Measurements from ENCODE around the gene SCAF4.
A peak's percentile ranks its signal among the peaks of the same experiment; 100 is the strongest.
"Not testable (repeated sequence)": the region's sequence is repeated elsewhere in the genome, so short reads cannot be mapped to it uniquely, and the experiment has no call there.

The SCAF4 gene, protein sequence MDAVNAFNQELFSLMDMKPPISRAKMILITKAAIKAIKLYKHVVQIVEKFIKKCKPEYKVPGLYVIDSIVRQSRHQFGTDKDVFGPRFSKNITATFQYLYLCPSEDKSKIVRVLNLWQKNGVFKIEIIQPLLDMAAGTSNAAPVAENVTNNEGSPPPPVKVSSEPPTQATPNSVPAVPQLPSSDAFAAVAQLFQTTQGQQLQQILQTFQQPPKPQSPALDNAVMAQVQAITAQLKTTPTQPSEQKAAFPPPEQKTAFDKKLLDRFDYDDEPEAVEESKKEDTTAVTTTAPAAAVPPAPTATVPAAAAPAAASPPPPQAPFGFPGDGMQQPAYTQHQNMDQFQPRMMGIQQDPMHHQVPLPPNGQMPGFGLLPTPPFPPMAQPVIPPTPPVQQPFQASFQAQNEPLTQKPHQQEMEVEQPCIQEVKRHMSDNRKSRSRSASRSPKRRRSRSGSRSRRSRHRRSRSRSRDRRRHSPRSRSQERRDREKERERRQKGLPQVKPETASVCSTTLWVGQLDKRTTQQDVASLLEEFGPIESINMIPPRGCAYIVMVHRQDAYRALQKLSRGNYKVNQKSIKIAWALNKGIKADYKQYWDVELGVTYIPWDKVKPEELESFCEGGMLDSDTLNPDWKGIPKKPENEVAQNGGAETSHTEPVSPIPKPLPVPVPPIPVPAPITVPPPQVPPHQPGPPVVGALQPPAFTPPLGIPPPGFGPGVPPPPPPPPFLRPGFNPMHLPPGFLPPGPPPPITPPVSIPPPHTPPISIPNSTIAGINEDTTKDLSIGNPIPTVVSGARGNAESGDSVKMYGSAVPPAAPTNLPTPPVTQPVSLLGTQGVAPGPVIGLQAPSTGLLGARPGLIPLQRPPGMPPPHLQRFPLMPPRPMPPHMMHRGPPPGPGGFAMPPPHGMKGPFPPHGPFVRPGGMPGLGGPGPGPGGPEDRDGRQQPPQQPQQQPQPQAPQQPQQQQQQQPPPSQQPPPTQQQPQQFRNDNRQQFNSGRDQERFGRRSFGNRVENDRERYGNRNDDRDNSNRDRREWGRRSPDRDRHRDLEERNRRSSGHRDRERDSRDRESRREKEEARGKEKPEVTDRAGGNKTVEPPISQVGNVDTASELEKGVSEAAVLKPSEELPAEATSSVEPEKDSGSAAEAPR

DNA sequence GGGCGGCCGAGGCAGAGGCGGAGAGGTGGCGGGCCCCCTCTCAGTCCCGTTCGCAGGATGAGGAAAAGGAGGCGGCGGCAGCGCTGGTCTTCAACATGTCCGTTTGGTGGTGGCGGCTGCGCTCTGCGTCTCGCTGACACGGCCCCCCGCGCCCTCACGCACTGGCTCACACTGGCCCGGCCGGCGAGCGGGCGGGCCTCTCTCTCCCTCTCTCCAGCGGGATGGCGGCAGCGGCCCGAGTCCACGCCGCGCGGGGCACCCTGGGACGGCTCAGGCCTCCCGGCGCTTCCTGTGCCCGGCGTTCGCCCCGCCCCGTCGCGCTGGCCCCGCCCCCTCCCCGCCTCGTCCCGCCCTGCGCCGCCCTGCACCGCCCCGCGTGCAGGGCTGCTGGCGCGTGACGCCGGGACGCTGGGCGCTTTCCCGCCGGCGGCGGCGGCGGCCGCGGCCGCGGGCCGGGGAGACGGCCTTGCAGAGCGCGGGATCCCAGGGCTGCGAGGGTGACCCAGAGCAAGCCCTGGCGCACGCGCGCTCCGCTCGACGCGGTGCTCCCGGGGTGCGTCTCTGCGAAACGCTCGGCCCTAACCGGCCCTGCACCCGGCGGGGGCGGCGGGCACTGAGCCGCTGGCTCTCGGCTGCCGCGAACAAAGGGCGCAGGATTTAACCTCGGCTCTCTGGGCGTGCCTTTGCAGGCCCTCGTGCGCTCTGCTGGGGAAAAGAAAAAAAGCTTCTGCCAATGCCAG lies at the start of gene SCAF4:
TSS of gene SCAF4 (minus strand) at position 262 of the 740 bp plus-strand sequence. CDS start 426 bp downstream, outside the sequence.
- peak; percentile 92 for DNase-seq (ENCODE audit: low spot score)

- peak; percentile 50 for DNase-seq (ENCODE audit: low spot score)
Measured at GRCh38 chr21:31780944-31781343, 49.0 kb upstream of the SCAF4 start.

- no peak for DNase-seq (ENCODE audit: low spot score)
Measured at GRCh38 chr21:31778546-31778945, 46.6 kb upstream of the SCAF4 start.

GRCh38 chr21:31777857-31778256 lies 45.9 kb upstream of the SCAF4 start:
- DNase-seq (ENCODE audit: low spot score) = no peak

GRCh38 chr21:31774031-31774430 lies 42.1 kb upstream of the SCAF4 start:
- no peak for DNase-seq (ENCODE audit: low spot score)

GRCh38 chr21:31772674-31773555 lies 41.0 kb upstream of the SCAF4 start:
- DNase-seq (ENCODE audit: low spot score) = peak; percentile 93

DNA sequence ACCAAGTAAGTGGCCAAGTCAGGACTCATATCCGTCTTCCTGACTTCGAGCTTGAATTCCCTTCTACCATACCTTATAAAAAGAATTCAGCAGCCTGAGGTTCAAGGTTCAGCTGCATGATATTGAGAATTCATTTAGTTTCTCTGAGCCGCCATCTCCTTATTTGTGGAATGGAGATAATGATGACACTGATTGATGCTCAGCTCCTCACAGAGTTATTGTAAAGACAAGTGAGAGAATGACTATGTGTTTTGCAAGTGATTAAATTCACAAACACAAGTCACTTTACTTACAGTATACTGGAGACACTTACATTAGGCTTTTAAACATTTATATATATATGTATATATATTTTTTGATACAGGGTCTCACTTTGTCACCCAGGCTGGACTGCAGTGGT lies 39.8 kb upstream of the SCAF4 start:
- no peak for DNase-seq (ENCODE audit: low spot score)

DNA sequence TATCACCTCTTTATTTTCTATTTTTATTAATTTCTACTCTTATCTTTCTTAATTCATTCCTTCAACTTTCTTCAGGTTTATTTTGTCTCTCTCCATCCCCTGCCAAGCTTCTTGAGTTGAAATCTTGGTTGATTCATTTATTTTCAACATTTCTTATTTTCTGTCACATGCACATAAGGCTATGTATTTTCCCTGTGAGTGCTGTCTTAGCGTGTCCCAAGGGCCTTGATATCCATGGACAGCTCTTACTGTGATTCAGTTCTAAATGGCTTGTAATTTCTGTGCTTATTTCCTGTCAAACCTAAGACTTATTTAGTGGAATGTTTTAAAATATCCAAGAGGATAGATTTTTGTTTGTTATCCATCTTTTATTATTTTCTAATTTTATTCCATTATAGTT lies 36.8 kb upstream of the SCAF4 start:
- DNase-seq (ENCODE audit: low spot score) = no peak

DNA sequence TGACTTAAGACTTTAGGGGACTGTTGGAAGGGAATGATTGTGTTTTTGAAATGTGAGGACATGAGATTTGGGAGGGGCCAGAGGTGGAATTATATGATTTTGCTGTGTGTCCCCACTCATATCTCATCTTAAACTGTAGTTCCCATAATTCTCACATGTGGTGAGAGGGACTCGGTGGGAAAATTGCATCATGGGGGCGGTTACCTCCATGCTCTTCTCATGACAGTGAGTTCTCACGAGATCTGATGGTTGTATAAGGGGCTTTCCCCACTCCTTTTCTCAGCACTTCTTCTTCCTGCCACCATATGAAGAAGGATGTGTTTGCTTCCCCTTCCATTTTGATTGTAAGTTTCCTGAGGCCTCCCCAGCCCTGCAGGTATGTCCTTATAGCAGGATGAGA lies 35.0 kb upstream of the SCAF4 start:
- DNase-seq (ENCODE audit: low spot score) = no peak

DNA sequence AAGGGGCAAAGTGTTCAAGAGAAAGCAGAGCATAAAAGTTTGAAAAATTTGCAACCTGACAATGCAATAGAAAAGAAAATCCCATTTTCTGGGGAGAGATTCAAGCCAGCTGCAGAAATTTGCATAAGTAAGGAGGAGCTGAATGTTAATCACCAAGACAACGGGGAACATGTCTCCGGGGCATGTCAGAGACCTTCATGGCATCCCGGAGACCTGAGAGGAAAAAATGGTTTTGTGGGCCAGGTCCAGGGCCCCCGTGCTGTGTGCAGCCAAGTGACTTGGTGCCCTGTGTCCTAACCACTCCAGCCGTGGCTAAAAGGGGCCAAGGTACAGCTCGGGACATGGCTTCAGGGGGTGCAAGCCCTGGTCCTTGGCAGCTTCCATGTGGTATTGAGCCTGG lies 33.9 kb upstream of the SCAF4 start:
- DNase-seq (ENCODE audit: low spot score) = not testable (repeated sequence)

- no peak for DNase-seq (ENCODE audit: low spot score)
Measured at GRCh38 chr21:31760931-31761330, 29.0 kb upstream of the SCAF4 start.

DNA sequence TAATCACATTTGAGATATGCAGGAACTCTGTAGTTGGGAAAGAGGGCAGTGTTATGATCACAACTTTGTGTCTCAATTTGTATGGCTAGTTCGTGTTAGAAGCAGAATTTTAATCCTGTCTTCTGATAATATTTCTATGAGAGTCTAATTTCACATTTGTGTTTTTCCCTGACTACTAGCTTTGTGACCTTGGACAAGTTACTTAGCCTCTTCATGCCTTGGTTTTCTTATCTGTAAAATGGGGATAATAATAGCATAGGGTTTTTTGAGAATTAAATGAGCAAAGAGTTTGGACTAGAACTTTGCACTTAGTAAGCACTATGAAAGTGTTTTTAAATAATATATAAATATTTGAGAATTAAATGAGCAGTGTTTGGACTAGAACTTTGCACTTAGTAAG lies 24.9 kb upstream of the SCAF4 start:
- DNase-seq (ENCODE audit: low spot score) = no peak

- DNase-seq (ENCODE audit: low spot score) = no peak
Measured at GRCh38 chr21:31755027-31755426, 23.1 kb upstream of the SCAF4 start.

DNA sequence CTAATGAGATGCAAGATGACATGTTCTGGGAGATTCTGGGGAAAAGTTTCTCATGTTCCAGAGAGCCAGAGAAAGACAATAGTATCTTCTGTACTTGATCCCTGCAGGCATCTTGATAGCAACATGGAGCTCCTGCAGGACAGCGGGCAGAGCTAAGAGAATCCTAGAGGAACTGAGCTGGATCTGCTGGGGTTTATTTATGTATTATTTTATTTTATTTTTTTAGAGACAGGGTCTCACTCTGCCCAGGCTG lies 22.7 kb upstream of the SCAF4 start:
- DNase-seq (ENCODE audit: low spot score) = no peak

DNA sequence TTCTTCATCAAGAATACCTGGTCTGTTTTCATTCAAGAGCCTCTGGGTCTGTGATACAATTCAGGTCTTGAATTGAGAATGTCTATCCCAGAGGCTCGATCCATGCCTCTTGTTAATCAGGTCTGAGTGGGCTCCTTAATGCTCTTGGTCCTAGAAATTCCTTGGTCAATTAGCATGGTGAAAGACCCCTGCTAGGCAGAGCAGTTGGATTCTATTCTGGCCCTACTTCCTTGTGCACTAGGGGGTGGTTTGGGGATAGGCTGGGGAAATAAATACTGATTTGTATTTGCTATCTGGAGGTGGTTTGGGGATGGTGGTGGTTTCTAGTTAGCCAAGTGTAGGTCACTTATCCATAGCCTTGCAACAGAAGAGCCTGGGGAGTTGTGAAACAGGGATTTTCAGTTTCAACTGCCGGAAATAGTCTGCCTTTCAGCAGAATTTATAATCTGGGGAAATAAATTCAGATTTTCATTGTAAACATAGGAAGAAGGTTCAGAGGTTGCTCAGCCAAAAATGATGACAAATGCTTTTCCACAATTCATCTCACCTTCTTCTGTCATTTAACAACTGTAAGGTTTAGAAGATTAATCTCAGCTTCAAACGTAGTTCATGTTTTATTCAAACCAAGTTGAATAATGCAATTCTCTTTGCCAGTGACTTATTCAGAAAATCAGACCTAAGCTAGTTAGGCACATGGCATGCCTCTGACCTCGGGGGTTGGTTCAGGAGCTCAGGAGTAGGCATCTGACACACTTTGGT lies 22.2 kb upstream of the SCAF4 start:
- DNase-seq (ENCODE audit: low spot score) = no peak

DNA sequence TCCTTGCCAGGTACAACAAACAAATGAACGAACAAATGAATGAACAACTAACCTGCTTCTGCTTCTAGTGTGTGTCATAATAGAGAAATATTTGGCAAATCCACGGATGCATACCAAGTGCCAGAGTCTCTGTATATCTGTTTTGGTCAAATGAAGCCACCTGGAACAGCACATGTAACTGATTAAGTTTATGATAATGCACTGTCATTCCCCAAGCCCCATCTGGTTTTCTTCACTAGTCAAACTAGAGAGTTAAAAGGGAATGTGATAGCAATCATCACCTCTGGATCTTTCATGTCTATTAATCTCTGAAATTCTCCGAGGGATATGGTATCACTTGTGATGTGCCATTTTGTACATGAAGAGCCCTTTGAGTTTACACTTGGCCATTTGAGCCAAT lies 21.0 kb upstream of the SCAF4 start:
- DNase-seq (ENCODE audit: low spot score) = no peak

- no peak for DNase-seq (ENCODE audit: low spot score)
Measured at GRCh38 chr21:31752352-31752751, 20.4 kb upstream of the SCAF4 start.

- DNase-seq (ENCODE audit: low spot score) = no peak
Measured at GRCh38 chr21:31750843-31751242, 18.9 kb upstream of the SCAF4 start.

GRCh38 chr21:31744182-31744800 lies 12.4 kb upstream of the SCAF4 start:
- DNase-seq (ENCODE audit: low spot score) = no peak

- DNase-seq (ENCODE audit: low spot score) = no peak
Measured at GRCh38 chr21:31743712-31744111, 11.8 kb upstream of the SCAF4 start.
